Embryonic facial prominence (tissue), 1 donor: ENCODE results near the gene CARD8.

Experiments used
- DNase-seq: peaks from one replicate; pipeline ENCODE4 v3.0.0-alpha.2; 2016; ENCODE audit errors: extremely low spot score

The CARD8 gene

DNA sequence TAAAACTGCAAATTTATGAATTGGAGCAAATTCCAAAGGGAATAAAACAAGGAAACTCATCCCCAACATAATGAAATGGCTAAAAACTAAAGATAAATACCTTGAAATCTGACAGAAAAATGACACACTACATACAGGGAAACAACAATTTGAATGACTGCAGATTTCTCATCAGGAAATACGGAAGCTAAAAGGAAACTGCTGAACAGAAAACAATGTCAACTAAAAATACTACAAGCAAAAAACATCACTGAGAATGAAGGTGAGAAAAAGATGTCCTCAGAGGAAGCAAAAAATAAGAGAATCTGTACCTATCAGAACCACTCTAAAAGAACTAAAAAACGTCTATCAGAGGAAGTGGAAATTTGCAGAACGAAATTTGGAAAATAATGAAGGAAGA lies 45.7 kb downstream of the CARD8 start:
- DNase-seq = no peak

DNA sequence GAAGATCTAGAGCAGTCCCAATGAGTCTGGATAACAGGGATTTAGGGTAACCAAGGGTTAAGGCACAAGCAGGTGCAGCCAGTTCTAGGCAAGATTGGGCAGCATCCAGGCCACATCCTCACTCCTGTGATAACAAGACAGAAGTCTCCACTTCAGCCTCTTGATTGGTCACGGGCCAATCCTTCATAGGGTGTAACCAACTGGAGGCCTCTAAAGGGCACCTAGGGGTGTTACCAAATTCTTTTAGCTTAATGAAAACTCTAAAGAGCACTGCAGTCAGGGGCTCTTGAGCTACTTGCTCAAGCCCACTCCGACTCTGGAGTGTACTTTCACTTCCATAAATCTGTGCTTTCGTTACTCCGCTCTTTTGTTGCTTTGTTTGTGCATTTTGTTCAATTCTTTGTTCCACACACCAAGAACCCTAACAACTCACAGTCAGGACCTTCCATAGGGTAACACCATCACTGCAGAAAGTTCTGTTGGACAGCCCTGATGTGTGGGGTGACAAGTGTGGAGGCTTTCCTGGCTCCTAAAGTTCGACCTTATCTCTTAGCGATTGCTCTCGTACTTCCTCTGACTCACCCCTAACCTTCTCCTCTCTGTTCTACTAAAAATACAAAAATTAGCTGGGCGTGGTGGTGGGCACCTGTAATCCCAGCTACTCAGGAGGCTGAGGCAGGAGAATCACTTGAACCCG lies 49.2 kb downstream of the CARD8 start:
- DNase-seq = no peak

DNA sequence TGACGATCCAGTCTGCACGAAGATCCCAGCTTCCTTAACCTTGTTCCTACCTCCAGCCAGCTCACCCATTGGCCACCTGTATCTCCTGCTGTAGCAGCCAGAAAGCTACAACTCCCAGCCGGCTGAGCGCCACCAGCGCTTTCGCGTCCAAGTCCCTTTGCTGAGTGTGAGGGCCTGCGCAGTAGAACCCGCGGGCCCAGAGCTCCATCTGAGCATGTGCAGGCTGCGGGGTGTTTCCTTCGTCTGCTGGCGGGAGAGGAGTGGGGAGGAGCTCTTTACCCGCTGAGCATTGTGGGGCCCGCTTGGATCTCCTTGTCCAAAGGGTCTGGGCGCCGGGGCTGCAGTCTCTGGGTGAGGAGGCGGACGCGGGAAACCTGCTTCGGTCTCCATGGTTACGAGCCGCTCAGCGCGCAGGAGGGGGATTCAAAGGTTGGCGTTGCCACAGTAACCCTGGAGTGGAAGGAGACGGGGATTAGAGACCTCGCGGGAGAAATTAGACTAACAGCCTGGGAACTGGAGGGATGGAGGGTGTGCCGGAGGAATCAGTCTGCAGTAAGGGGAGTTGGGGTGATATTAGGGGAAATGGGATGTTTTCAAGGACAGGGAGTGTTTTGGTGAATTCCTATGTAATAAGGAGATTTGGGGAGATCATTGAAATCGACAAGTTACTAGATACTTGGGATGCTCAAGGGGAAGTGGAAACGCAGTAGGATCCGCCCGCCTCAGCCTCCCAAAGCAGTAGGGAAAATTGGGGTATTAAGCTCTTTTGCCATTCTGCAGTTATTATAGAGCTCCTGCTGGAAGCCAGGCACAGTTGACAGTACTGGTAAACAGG lies 51.7 kb downstream of the CARD8 start:
- DNase-seq = peak; percentile 92

DNA sequence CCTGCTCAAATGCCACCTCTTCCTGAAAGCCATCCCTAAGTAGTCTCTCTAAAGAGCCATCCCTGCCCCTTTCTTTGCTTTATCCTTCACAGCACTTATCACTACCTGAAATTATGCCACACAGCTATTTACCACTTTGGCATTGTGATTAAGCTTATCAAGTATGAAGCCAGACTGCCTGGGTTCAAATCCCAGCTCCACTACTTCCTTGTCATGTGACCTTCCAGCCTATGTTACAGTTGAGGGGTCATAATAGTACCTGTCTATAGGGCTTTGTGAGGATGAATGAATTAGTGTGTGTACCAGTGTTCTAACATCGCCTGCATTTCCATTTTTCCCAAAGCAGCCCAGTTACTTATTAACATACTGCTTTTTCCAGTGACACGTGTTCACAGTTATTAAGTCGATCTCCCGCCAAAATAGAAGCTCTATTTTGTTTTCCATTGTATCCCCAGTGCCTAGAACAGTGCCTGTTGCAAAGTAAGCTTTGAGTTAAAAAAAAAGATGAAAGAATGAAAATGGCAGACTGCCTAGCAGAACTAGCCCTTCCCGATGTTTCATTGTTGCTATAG lies 52.4 kb downstream of the CARD8 start:
- no peak for DNase-seq

DNA sequence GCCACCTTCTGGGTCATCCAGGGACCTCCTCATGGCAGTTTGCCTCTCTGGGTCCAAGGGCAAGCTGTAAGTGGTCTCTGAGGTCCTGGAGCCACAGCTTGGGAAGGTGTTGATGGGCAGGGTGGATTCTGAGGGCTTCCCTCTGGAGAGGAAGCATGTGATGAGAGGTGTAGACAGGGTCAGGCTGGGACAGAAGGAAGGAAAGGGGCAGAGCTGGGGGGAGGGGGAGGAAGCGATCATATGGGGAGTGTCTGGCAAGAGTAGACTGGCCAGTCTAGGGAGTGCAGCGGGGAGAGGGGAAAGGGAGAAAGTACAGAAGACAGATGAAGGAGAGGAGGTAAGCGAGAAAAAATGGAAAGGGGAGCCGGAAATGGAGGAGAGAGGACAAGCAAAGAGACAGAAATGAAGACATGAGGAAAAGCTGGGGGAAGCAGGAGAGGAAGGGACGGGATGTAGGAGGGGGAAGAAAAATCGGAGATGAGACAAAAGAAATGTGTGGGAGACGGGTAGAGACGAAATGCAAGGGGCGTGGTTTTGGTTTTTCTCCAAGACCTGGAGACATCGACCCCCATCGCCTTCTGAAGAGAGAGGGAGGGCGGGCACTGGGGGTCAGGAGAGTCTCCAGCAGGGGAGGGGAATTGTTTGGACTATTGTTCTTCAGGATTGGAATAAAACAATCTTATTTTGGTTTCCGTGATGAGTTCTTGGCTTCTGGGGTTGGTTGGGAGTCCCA lies 58.6 kb downstream of the CARD8 start:
- DNase-seq = no peak

DNA sequence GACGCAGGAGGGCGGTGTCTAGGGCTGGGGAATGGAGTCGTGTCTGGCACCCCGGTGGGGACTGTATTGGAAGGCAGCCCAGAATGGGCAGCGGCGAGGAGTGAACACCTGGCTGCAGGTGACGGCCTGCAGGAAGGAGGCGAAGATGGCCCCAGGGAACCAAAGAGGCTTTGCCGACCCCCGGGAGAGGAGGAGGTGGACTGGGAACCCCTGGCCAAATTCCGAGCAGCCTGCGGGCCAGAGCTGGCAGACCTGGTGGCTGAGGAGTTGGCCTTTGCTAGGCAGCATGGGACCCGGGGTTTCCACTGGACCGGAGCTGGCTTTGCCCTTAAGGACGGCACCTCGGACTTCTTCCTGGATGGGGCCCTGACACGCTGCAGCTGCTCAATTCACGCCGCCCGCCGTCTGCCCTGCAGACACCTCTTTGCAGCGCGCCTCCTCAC lies 59.4 kb downstream of the CARD8 start:
- no peak for DNase-seq

DNA sequence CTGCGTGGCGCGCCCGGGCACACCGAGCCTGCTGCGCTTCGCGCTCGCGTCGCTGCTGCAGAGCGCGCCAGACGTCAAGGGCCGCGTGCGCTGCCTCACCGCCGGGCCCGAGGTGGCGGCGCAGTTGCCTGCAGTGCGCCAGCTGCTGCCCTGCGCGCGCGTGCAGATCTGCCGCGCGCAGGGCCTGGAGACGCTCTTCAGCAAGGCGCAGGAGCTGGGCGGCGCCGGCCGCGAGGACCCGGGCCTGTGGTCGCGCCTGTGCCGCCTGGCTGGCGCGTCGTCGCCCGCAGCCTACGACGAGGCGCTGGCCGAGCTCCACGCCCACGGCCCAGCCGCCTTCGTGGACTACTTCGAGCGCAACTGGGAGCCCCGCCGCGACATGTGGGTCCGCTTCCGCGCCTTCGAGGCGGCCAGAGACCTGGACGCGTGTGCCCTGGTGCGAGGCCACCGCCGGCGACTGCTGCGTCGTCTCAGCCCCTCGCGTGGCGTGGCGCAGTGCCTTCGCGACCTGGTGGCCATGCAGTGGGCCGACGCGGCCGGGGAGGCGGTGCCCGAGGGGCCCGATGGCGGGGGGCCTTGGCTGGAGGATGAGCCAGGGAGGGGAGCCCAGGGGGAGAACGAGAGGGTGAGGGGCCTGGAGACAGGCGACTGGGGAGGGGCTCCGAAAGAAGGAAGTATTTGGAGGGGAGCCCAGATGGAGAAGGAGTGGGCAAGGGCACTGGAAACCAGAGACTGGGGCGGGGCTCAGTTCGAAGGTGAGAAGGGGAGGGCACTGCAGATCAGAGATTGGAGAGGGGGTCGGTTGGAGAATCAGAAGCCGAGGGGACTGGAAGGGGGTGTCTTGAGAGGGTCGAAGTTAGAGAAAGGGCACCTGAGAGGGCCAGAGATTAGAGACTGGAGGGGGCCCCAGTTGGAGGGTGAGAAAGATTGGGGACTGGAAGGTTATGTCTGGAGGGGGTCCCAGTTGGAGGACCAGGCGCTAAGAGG lies 60.6 kb downstream of the CARD8 start:
- no peak for DNase-seq

DNA sequence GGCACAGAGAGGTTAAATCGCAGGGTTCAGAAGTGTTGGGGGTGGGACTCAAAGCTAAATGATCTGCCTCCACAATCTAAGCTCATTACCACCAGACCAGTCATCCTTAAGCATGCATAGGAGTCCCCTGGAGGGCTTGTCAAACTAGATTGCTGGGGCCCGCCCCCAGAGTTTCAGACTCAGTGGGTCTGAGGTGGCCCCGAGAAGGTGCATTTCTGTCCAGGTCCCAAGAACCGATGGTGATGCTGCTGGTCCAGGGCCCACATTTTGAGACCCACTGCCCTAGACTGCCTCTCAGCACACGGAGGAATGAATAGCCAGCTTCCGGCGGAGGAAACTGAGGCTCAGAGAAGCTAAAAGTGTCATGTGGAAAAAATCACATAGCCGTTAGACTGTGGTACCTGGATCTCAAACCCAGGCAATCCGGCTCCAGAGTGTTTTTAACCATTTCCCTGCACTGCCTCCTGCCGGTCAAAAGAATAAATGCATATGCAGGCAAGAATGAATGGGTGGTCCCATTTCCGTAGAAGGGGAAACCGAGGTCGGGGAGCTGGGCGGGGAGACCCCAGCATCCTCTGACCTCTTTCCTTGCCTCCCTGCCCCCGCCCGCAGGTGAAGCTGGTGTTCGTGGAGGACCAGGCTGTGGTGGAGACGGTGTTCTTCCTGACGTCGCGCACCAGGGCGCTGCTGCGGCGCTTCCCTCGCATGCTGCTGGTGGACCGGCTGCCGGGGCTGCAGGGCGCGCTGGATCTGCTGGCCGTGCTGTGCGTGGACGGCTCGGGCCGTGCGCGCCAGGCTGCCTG lies 61.5 kb downstream of the CARD8 start:
- DNase-seq = no peak

DNA sequence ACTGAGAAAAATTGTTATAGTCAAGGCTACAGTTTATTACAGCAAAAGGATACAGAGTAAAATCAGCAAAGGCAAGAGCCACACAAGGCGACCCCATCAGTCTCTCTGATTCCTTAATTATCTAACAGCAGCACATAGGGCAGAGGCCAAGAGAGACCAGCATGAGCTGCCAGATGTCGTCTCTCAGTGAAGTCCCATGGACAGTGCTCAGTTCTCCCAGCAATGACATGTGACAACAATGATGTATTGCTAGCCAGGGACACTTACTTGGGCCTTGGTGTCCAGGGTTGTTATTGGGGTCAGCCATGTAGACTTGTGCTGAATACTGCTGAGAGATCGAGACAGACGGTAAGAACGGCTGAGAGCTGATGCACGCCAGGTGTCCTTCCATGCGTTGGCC lies 63.0 kb downstream of the CARD8 start:
- no peak for DNase-seq

DNA sequence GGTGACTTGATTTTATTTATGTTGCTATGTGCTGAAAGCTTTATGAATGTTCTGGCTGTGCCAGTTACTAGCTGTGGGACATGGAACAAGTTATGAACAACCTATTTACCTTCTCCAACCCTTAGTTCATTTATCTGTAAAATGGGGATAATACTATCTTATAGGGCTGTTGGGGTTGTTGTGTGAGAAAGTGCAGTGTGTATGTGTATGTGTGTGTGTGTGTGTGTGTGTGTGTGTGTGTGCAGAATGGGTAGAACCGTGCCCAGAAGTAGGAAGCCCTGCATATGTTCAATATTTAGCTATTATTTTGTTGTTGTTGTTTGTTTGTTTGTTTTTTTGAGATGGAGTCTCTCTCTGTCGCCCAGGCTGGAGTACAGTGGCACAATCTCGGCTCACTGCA lies 64.8 kb downstream of the CARD8 start:
- DNase-seq = no peak

DNA sequence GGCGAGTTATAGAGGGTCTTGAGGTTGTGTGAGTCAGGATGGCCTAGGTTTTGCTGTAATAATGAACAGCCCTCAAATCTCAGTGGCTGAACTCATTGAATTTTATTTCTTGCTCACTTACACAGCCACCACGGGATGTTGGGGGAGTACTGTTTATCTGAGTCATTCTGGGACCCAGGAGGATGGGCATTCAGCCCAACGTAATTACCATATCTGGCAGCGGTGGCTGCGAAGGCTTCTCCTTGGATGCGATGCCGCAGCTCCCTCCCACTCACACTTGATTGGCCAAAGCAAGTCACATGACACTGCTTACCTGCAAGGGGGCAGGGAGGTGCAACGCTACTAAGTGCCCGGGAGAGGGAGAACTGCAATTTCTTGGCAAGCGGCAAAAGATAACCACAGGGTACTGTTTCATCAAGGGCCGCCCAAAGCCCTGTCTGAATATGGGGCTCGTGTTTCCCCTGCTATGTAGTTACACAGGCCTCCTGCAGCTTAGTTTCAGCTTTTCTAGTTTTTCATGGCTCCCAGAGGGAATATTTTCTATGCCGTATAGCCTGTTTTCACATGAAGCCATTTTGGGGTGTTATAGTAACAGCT lies 65.3 kb downstream of the CARD8 start:
- no peak for DNase-seq

DNA sequence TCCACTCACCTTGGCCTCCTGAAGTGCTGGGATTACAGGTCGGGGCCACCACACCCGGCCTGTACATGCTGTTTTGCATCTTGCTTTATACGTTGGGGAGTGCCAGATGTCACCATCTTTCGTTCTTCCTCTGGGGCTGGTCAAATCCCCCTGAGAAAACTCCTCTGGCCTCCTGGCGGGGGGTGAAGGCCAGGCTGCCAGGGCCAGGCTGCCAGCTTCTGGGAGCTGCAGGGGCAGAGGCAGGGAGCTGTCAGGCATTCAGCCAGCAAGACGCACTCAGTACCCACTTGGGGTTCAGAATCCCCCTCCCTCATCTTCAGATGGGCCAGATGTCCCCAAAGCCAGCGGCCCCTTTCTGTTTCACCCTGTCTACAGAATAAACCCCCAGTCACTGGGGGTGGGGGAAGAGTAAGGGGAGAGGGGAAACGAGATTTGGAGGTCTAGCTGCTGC lies 69.1 kb downstream of the CARD8 start:
- DNase-seq = no peak

DNA sequence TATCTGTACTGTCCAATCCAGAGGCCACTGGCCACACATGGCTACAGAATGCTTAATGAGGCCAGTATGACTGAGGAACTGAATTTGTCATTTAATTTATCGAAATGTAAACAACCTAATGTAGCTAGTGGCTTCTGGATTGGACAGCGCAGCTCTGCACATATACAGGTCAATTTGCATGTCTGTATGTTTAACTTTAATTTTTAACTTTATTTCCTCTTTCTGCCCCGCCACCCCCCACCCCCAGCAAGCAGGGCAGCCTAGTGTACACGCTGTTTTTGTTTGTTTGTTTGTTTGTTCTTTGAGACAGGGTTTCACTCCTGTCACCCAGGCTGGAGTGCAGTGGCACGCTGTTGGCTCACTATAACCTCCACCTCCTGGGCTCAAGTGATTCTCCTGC lies 69.7 kb downstream of the CARD8 start:
- no peak for DNase-seq

DNA sequence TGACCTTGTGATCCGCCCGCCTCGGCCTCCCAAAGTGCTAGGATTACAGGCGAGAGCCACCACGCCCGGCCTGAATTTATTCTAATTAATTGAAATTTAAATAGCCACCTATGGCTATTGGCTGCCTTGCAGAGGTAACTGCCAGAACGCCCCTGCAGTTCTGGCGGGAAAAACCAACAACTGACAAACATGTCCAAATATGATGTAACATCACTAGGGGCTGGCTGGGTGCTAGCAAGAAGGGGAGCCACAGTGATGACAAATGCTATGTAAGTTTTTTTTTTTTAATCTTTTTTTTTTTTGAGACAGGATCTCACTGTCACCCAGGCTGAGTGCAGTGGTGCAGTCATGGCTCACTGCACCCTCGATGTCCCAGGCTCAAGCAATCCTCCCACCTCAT lies 72.4 kb downstream of the CARD8 start:
- no peak for DNase-seq

DNA sequence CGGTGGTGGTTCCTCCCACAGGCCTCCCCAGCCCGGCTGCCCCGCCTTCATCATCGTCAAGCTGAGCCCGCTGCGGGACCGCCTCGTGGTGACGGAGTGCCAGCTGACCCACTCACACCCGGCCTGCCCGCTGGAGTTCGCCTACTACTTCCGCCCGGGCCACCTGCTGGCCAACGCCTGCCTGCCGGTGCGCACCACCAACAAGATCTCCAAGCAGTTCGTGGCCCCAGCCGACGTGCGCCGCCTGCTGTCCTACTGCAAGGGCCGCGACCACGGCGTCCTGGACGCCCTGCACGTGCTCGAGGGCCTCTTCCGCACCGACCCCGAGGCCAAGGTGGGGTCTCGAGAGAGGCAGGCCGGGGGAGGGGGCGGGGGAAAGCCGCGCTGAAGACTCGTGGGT lies 73.3 kb downstream of the CARD8 start:
- no peak for DNase-seq

DNA sequence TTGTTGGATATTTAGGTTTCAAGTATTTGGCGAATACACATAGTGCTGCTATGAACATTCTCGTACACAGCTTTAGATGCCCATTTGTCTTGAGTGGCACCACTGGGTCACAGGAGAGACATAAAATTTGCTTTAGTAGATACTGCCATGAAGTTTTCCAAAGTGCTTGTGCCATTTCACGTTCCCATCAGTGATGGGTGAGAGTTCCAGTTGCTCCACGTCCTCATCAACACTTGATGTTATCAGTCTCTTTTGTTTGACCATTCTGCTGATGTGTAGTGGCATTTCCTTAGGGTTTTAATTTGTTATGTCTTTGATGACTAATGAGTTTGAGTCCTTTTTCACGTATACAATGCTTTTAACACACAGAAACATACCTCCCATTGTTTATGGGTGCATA lies 74.2 kb downstream of the CARD8 start:
- no peak for DNase-seq

DNA sequence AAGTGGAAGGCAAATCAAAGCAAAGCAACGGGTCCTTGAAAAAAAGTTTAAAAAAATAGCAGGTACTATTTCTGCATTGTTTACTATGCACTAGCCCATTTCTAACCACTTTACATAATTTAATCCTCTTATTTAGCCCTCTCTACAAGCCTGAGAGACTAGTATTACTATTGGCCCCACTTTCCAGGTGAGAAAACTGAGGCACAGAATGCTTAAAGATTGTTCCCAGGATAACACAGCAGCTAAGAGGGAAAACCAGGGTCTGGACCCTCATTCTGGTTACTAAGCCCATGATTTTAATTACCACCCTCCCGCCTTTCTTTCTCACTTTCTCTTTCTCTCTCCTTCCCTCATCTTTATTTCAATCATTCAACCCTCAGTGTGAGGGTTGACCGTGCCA lies 79.5 kb downstream of the CARD8 start:
- no peak for DNase-seq

DNA sequence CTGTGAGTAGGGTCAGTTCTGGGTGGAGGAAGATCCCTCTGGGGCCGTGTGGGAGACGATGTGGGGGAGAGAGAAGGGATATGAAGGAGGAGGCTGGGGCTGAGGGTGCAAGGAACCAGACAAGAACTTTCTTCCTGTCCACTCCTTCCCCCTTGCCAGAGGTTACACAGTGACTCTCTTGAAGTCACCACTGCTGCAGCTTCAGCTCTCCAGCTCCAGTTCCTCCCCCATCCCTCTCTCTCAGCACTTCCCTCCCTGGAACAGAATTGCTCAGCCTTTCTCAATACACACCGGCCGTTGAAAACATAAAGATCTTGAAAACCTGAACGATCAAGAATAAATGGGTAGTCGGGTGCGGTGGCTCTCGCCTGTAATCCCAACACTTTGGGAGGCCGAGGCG lies 80.1 kb downstream of the CARD8 start:
- no peak for DNase-seq

DNA sequence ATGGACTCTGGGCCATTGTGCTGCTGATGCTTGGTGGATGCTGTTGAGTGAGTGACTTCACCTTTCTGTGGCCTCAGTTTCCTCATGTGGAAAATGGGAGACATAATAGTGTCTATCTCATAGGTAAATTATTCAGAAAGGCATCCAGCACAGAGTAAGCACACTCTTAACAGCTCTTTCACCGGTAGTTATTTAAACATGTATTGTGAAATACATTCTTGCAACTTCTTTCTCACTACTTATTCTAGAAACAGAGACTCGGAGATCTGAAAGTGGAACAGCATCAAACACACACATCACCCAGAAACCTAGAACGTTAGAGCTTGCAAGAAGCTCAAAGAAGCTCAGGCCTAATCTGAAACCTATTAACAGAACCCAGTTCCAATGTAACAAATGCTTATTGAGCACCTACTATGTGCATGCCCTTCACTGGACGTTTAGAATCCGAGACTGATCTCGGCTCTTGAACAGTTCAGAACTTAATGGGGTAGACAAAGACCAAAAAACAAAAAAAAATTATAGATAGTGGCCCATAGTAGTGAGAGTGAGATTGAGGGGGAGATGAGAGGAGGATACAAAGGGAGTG lies 81.2 kb downstream of the CARD8 start:
- DNase-seq = no peak
